ENCODE data around the gene PPP1R15B. TPM values are rescaled to one million over a fixed set of nuclear protein-coding genes. Genes with fewer than 3 reads are reported as not detected.
A peak's percentile ranks its signal among the peaks of the same experiment; 100 is the strongest.

Gene PPP1R15B
- total RNA-seq, 1 donor = 23.9 TPM

GRCh38 chr1:204418174-204419063, 6.8 kb upstream of the PPP1R15B start:
- no peaks in the 10 kb centered on the region for H3K79me2 ChIP-seq (ENCODE audit: insufficient read depth, low read length)
- H3K4me1 ChIP-seq (ENCODE audit: insufficient read depth, low read length) = peaks cover 47% of the 10 kb centered on the region
- peak overlapping the region; percentile 85 for H3K4me2 ChIP-seq (ENCODE audit: insufficient read depth, low read length)
- H4K20me1 ChIP-seq (ENCODE audit: insufficient read depth, low read length) = no peaks in the 10 kb centered on the region
- peak overlapping the region; percentile 96 for H3K27ac ChIP-seq (ENCODE audit: low read depth, low read length)
- TF ChIP-seq CTCF (IDR thresholded peaks at IDR 0.05; ENCODE audit: extremely low read depth, low read depth, low read length) = no peak
- no peaks in the 10 kb centered on the region for H3K9me3 ChIP-seq (ENCODE audit: low read depth, low read length)
- no peak overlapping the region for H3K4me3 ChIP-seq (ENCODE audit: insufficient read depth, low read length)
- H3K36me3 ChIP-seq (ENCODE audit: insufficient read depth, low read length) = no peaks in the 10 kb centered on the region
- H2AFZ ChIP-seq (ENCODE audit: low read length) = peak overlapping the region; percentile 4
- H3K27me3 ChIP-seq (ENCODE audit: insufficient read depth, low read length) = no peaks in the 10 kb centered on the region
- DNase-seq (ENCODE audit: insufficient read length, low spot score, missing footprints) = peak; percentile 63

- no peak for TF ChIP-seq CTCF (IDR thresholded peaks at IDR 0.05; ENCODE audit: extremely low read depth, low read depth, low read length)
- Histone ChIP-seq H3K79me2 (ENCODE audit: insufficient read depth, low read length) (no peaks in the 10 kb centered on the region), H3K36me3 (ENCODE audit: insufficient read depth, low read length) (no peaks in the 10 kb centered on the region), H3K4me2 (ENCODE audit: insufficient read depth, low read length) (peak overlapping the region; percentile 85), H3K9me3 (ENCODE audit: low read depth, low read length) (no peaks in the 10 kb centered on the region), H4K20me1 (ENCODE audit: insufficient read depth, low read length) (no peaks in the 10 kb centered on the region), H3K4me1 (ENCODE audit: insufficient read depth, low read length) (peaks cover 40% of the 10 kb centered on the region), H2AFZ (ENCODE audit: low read length) (peak overlapping the region; percentile 6), H3K27me3 (ENCODE audit: insufficient read depth, low read length) (no peaks in the 10 kb centered on the region), H3K4me3 (ENCODE audit: insufficient read depth, low read length) (peak overlapping the region; percentile 55), H3K27ac (ENCODE audit: low read depth, low read length) (peak overlapping the region; percentile 96)
- peak; percentile 84 for DNase-seq (ENCODE audit: insufficient read length, low spot score, missing footprints)
Observed at GRCh38 chr1:204417074-204417997, 5.7 kb upstream of the PPP1R15B start.

GRCh38 chr1:204416589-204417073, 5.0 kb upstream of the PPP1R15B start:
- H4K20me1 ChIP-seq (ENCODE audit: insufficient read depth, low read length) = no peaks in the 10 kb centered on the region
- no peaks in the 10 kb centered on the region for H3K36me3 ChIP-seq (ENCODE audit: insufficient read depth, low read length)
- TF ChIP-seq CTCF (IDR thresholded peaks at IDR 0.05; ENCODE audit: extremely low read depth, low read depth, low read length) = no peak
- H3K4me1 ChIP-seq (ENCODE audit: insufficient read depth, low read length) = peaks cover 39% of the 10 kb centered on the region
- no peaks in the 10 kb centered on the region for H3K9me3 ChIP-seq (ENCODE audit: low read depth, low read length)
- no peaks in the 10 kb centered on the region for H3K27me3 ChIP-seq (ENCODE audit: insufficient read depth, low read length)
- no peak overlapping the region for H3K4me3 ChIP-seq (ENCODE audit: insufficient read depth, low read length)
- no peaks in the 10 kb centered on the region for H3K79me2 ChIP-seq (ENCODE audit: insufficient read depth, low read length)
- no peak for DNase-seq (ENCODE audit: insufficient read length, low spot score, missing footprints)
- H3K4me2 ChIP-seq (ENCODE audit: insufficient read depth, low read length) = peak overlapping the region; percentile 85
- peak overlapping the region; percentile 96 for H3K27ac ChIP-seq (ENCODE audit: low read depth, low read length)
- H2AFZ ChIP-seq (ENCODE audit: low read length) = no peak overlapping the region

Data from osteoblast (primary cell).